HepG2 (cell line): ENCODE data around the gene GAPT. TPM values are rescaled to one million over a fixed set of nuclear protein-coding genes. Genes with fewer than 3 reads are reported as not detected.

Source experiments
- ATAC-seq: fragments of 200-7000 bp; cut with Tn5 transposase; 3 replicates; pipeline ENCODE4 v1.9.1; 2020; ENCODE audit warnings: mild to moderate bottlenecking, moderate library complexity
- BruUV-seq: library from RNA; stranded (reverse); fragments of 400-500 nt; replicated peaks from 2 replicates; lab custom pipeline; 2021; lab: Mats Ljungman, UMichigan
- CTCF ChIA-PET: fragments of 300-600 bp; formaldehyde crosslinking; extraction: SDS; loops from one replicate; lab custom pipeline; 2021; ENCODE audit warnings: low total read pairs, inconsistent platforms, low intra/inter-chr PET ratio; lab: Yijun Ruan, JAX
- POLR2A ChIA-PET: fragments of 350-600 bp; sonication (Branson Sonifier 250); formaldehyde crosslinking; loops from one replicate; lab custom pipeline; 2020; ENCODE audit warnings: antibody characterized with exemption, inconsistent platforms; lab: Yijun Ruan, JAX
- DNase-seq: peaks from one replicate; pipeline ENCODE4 v3.0.0-alpha.2; 2015; ENCODE audit warnings: low spot score
- FAIRE-seq: peaks from 3 replicates; lab custom pipeline; 2011; peaks lifted over from hg19 to GRCh38; lab: Jason Lieb, UNC
- H2AFZ ChIP-seq: one replicate; pipeline ENCODE4 v1.6.1; 2011; ENCODE audit warnings: low read length, inconsistent platforms
- H3K27ac ChIP-seq: fragments of 300-600 bp; 3 replicates; pipeline ENCODE4 v1.8.0; 2011; ENCODE audit warnings: mixed run types, mild to moderate bottlenecking, mixed read lengths, low read length, inconsistent platforms; ENCODE audit not compliant: insufficient read depth; ENCODE audit errors: extremely low read length
- H3K27me3 ChIP-seq, 2 experiments: fragments of 200-600 bp in 1 of 2; 2 replicates in 1 of 2; 3 replicates in 1 of 2; pipeline versions ENCODE4 v1.6.0 to v1.8.0; 2011; ENCODE audit warnings: low read length in 2 of 2, mild to moderate bottlenecking in 2 of 2, moderate library complexity in 2 of 2, inconsistent platforms in 1 of 2; ENCODE audit not compliant: insufficient read depth in 2 of 2, control insufficient read depth in 1 of 2
- H3K36me3 ChIP-seq, 2 experiments: fragments of 200-600 bp in 1 of 2; replicated peaks in 1 of 2; 2 replicates in 1 of 2; 3 replicates in 1 of 2; pipeline versions ENCODE4 v1.5.1 to v1.8.0; 2011; ENCODE audit warnings: low read length in 2 of 2, inconsistent platforms in 1 of 2; ENCODE audit not compliant: insufficient read depth in 2 of 2, control insufficient read depth in 1 of 2
- H3K4me1 ChIP-seq: 2 replicates; pipeline ENCODE4 v1.5.1; 2012; ENCODE audit warnings: low read length, inconsistent platforms; ENCODE audit not compliant: insufficient read depth
- H3K4me2 ChIP-seq: 2 replicates; pipeline ENCODE4 v1.6.0; 2011; ENCODE audit warnings: low read depth, low read length, inconsistent platforms
- H3K4me3 ChIP-seq, 3 experiments: fragments of 200-600 bp in 1 of 3; sonication (generic), shearing (Covaris generic) in 1 of 3; replicated peaks in 1 of 3; 2 replicates each; pipeline ENCODE4 v1.5.1; 2011 to 2016; ENCODE audit warnings: low read length in 3 of 3, inconsistent platforms in 2 of 3, low read depth in 2 of 3, mild to moderate bottlenecking in 2 of 3, control low read depth in 1 of 3, mixed read lengths in 1 of 3; ENCODE audit not compliant: insufficient read depth in 1 of 3
- H3K79me2 ChIP-seq: one replicate; pipeline ENCODE4 v1.6.1; 2011; ENCODE audit warnings: low read length, inconsistent platforms; ENCODE audit not compliant: insufficient read depth
- H3K9ac ChIP-seq: 2 replicates; pipeline ENCODE4 v1.6.0; 2011; ENCODE audit warnings: mild to moderate bottlenecking, low read depth, low read length, inconsistent platforms; ENCODE audit not compliant: insufficient read depth
- H3K9me3 ChIP-seq: 2 replicates; pipeline ENCODE4 v1.5.1; 2012; ENCODE audit warnings: mild to moderate bottlenecking, low read length
- H4K20me1 ChIP-seq: 2 replicates; pipeline ENCODE4 v1.6.0; 2011; ENCODE audit warnings: inconsistent platforms, mild to moderate bottlenecking, low read length, moderate library complexity; ENCODE audit not compliant: insufficient read depth
- AHR ChIP-seq: IDR thresholded peaks from 2 replicates; pipeline ENCODE4 v1.6.1; 2018; ENCODE audit warnings: missing genetic modification reagents, missing compliant biosample characterization
- DR1 ChIP-seq: sonication (generic); formaldehyde crosslinking; IDR thresholded peaks from 2 replicates; pipeline ENCODE4 v1.8.0; 2021; ENCODE audit warnings: mild to moderate bottlenecking, missing genetic modification reagents, inconsistent platforms
- NKX3-1 ChIP-seq: sonication (generic); formaldehyde crosslinking; IDR thresholded peaks from 2 replicates; pipeline ENCODE4 v1.5.0; 2020; ENCODE audit warnings: missing genetic modification reagents
- PLRG1 ChIP-seq: fragments of 450-650 bp; conservative IDR thresholded peaks from 2 replicates; pipeline ENCODE4 v1.6.1; 2016
- SETDB1 ChIP-seq: sonication (generic); formaldehyde crosslinking; IDR thresholded peaks from 2 replicates; pipeline ENCODE4 v1.5.1; 2020; ENCODE audit warnings: missing genetic modification reagents, mild to moderate bottlenecking, borderline replicate concordance
- SNAPC5 ChIP-seq: sonication (generic); formaldehyde crosslinking; IDR thresholded peaks from 2 replicates; pipeline ENCODE4 v1.8.1; 2023; ENCODE audit warnings: mild to moderate bottlenecking, missing genetic modification reagents, borderline replicate concordance
- WIZ ChIP-seq: sonication (generic); formaldehyde crosslinking; IDR thresholded peaks from 2 replicates; pipeline ENCODE4 v1.5.1; 2020; ENCODE audit warnings: mild to moderate bottlenecking, missing genetic modification reagents
- ZHX1 ChIP-seq: sonication (generic); formaldehyde crosslinking; IDR thresholded peaks from 2 replicates; pipeline ENCODE4 v1.8.1; 2022; ENCODE audit warnings: low read depth, mild to moderate bottlenecking, missing genetic modification reagents
- ZKSCAN8 ChIP-seq: IDR thresholded peaks from 2 replicates; pipeline ENCODE4 v1.6.1; 2016; ENCODE audit warnings: borderline replicate concordance, missing genetic modification reagents, missing compliant biosample characterization
- ZNF142 ChIP-seq: sonication (generic); formaldehyde crosslinking; IDR thresholded peaks from 2 replicates; pipeline ENCODE4 v1.4.0; 2020; ENCODE audit warnings: missing genetic modification reagents
- ZNF235 ChIP-seq: sonication (generic); formaldehyde crosslinking; IDR thresholded peaks from 2 replicates; pipeline ENCODE4 v1.8.1; 2023; ENCODE audit warnings: mild to moderate bottlenecking, missing genetic modification reagents, borderline replicate concordance
- ZNF30 ChIP-seq: sonication (generic); formaldehyde crosslinking; IDR thresholded peaks from 2 replicates; pipeline ENCODE4 v1.5.0; 2020; ENCODE audit warnings: mild to moderate bottlenecking, missing genetic modification reagents
- ZNF33A ChIP-seq: sonication (generic); formaldehyde crosslinking; IDR thresholded peaks from 2 replicates; pipeline ENCODE4 v1.5.1; 2020; ENCODE audit warnings: missing genetic modification reagents, mild to moderate bottlenecking, moderate library complexity, borderline replicate concordance
- ZNF343 ChIP-seq: sonication (generic); formaldehyde crosslinking; IDR thresholded peaks from 2 replicates; pipeline ENCODE4 v1.4.0; 2020; ENCODE audit warnings: mild to moderate bottlenecking, missing genetic modification reagents
- ZNF792 ChIP-seq: IDR thresholded peaks from 2 replicates; pipeline ENCODE4 v1.6.1; 2016
- ZNF800 ChIP-seq: sonication (generic); formaldehyde crosslinking; IDR thresholded peaks from 2 replicates; pipeline ENCODE4 v1.4.0; 2020; ENCODE audit warnings: missing genetic modification reagents
- in situ Hi-C: cut with HindIII; loops from 2 replicates; pipeline ENCODE4 v1.10.0; 2017; ENCODE audit warnings: low pct_unique_long_range_greater_than_20kb; ENCODE audit not compliant: extremely low pct_ligation_motif_present
- intact Hi-C: fragments of 100-400 bp; cut with micrococcal nuclease; formaldehyde crosslinking; loops from one replicate; pipeline ENCODE4 v1.10.0; 2022; ENCODE audit not compliant: unreplicated experiment
- polyA plus RNA-seq, 8 experiments: library from polyadenylated mRNA; depleted of rRNA in 3 of 8; stranded (reverse) in 7 of 8; unstranded in 1 of 8; fragments of >200 nt; fragmentation: Illumina TruSeq in 4 of 8; extraction: Trizol in 4 of 8; gene quantifications; 2 replicates each; pipeline versions ENCODE4 v1.2.1 to v1.2.3, GENCODE V29; 2011 to 2016; ENCODE audit warnings: low read depth in 4 of 8, missing spikeins in 1 of 8, mixed read lengths in 1 of 8; ENCODE audit not compliant: insufficient read depth in 1 of 8
- total RNA-seq, 5 experiments: library from RNA; depleted of rRNA; stranded (reverse); fragments of >200 nt; fragmentation: Illumina TruSeq; extraction: Trizol; gene quantifications; 2 replicates each; pipeline ENCODE4 v1.2.3, GENCODE V29; 2016; ENCODE audit warnings: low read depth in 1 of 5

GAPT gene
- total and polyA plus RNA-seq, 2 of the 13 experiments (the other 11 are each of a cell fraction or from before 2014, with no cell fraction given) = not detected

DNA sequence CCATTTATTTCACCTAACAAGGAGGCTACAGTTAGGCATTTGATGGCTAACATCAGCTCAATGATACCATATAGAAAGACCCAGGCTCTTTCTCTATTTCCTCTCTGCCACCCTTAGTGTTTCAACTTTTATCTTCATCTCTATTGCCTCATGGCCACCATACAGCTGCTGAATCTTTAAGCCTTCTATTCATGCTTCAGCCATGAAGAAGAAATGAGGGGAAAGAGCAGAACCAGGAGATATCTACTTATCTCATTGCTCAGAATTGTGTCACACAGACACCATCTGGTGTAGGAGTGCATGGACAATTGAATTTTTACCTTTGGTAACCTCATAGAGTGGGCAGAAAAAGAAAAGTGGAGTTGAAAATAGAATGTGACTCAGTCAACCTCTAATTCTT is 6.7 kb downstream of the GAPT start:
- DNase-seq = no peak
- TF ChIP-seq ZNF30 (CRISPR knock-in tag) (no peak), ZNF235 (CRISPR knock-in tag) (no peak), DR1 (CRISPR knock-in tag) (no peak), WIZ (CRISPR knock-in tag) (no peak), ZNF792 (CRISPR knock-in tag) (no peak), ZNF142 (CRISPR knock-in tag) (no peak), SETDB1 (no peak), ZNF33A (CRISPR knock-in tag) (no peak), ZHX1 (CRISPR knock-in tag) (no peak), ZNF800 (CRISPR knock-in tag) (no peak), SNAPC5 (CRISPR knock-in tag) (no peak), PLRG1 (no peak), AHR (CRISPR knock-in tag) (no peak), ZNF343 (CRISPR knock-in tag) (no peak), NKX3-1 (no peak), ZKSCAN8 (CRISPR knock-in tag) (no peak)

More for the DNA sequence above, 6.7 kb downstream of the GAPT start:
- Histone ChIP-seq H3K36me3 (no peaks in the 10 kb centered on the region), H3K4me2 (no peak overlapping the region), H3K27ac (no peak overlapping the region), H3K4me1 (no peaks in the 10 kb centered on the region), H4K20me1 (no peaks in the 10 kb centered on the region), H3K4me3 (no peak overlapping the region), H3K9ac (no peak overlapping the region), H3K27me3 (no peaks in the 10 kb centered on the region), H3K79me2 (no peaks in the 10 kb centered on the region), H3K9me3 (no peaks in the 10 kb centered on the region), H2AFZ (no peak overlapping the region)
- in situ Hi-C loops = no loop called here
- intact Hi-C loops = loop anchor here (1.0 kb wide), 2 partner anchors 315 to 352 kb away; no protein-coding TSS in a partner anchor
- no peak for FAIRE-seq
- no peak for ATAC-seq
- POLR2A ChIA-PET = no interaction called here
- CTCF ChIA-PET = interaction anchor here (0.8 to 1.4 kb wide), 2 partner anchors 315 to 352 kb away, joined by 5 to 12 read pairs; no protein-coding TSS in a partner anchor
- BruUV-seq = no TSS peak
